HUES64 (cell line): ENCODE measurements around the gene OR11G2. TPM values are rescaled to one million over a fixed set of nuclear protein-coding genes. Genes with fewer than 3 reads are reported as not detected.
"Not testable (repeated sequence)": the region's sequence is repeated elsewhere in the genome, so short reads cannot be mapped to it uniquely, and the experiment has no call there.

Experiments used
- H3K27ac ChIP-seq: 2 replicates; pipeline ENCODE4 v1.7.0; 2013; ENCODE audit warnings: low read depth, low read length, inconsistent platforms
- H3K27me3 ChIP-seq: 2 replicates; pipeline ENCODE4 v1.6.1; 2013; ENCODE audit warnings: mild to moderate bottlenecking, low read length; ENCODE audit not compliant: insufficient read depth
- H3K36me3 ChIP-seq: 2 replicates; pipeline ENCODE4 v1.6.1; 2013; ENCODE audit warnings: mild to moderate bottlenecking, low read length; ENCODE audit not compliant: insufficient read depth
- H3K4me1 ChIP-seq: 2 replicates; pipeline ENCODE4 v1.6.1; 2013; ENCODE audit warnings: mild to moderate bottlenecking, low read length, moderate library complexity; ENCODE audit not compliant: insufficient read depth
- H3K4me3 ChIP-seq: 2 replicates; pipeline ENCODE4 v1.5.1; 2013; ENCODE audit warnings: mild to moderate bottlenecking, low read length, moderate library complexity
- H3K9ac ChIP-seq: 2 replicates; pipeline ENCODE4 v1.6.1; 2013; ENCODE audit warnings: mild to moderate bottlenecking, low read depth, low read length
- H3K9me3 ChIP-seq: 2 replicates; pipeline ENCODE4 v1.6.1; 2013; ENCODE audit warnings: low read depth, low read length; ENCODE audit not compliant: insufficient read depth
- WGBS: fragments of 150-250, 120-280 bp; methylation state at CpG from one replicate; pipeline ENCODE4 v1.1.7; 2013; ENCODE audit warnings: missing lambda C conversion rate; 5-methylcytosine and 5-hydroxymethylcytosine counted together
- polyA plus RNA-seq, 2 experiments: library from polyadenylated mRNA; stranded (reverse); fragments of 50-300 nt; gene quantifications; one replicate each; pipeline ENCODE4 v1.2.3, GENCODE V29; 2013

The OR11G2 gene, protein sequence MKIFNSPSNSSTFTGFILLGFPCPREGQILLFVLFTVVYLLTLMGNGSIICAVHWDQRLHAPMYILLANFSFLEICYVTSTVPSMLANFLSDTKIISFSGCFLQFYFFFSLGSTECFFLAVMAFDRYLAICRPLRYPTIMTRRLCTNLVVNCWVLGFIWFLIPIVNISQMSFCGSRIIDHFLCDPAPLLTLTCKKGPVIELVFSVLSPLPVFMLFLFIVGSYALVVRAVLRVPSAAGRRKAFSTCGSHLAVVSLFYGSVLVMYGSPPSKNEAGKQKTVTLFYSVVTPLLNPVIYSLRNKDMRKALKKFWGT
- polyA plus RNA-seq (2013, experiment 1 of 2): not detected
- polyA plus RNA-seq (2013, experiment 2 of 2): not detected

DNA sequence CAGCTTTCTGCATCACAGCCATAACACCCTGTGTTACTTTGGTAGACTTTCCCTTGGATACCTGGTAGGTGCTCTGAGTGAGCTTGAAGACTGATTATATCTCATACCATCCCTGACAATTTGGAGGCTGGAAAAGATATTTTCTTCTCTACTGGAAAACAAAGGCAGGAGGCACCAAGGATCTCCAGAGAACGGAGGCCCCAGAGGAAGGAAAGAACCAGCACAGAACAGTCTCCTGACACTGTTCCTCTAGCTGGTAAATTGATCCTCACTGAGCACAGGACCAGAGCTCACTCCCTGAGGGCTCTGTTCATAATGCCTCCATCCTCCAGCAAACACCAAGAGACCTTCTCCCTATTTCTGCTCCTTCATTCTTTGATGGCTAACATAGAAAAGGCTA lies at the start of gene OR11G2:
TSS of gene OR11G2 (plus strand) at position 301 of the 400 bp plus-strand sequence. CDS start 6,542 bp downstream, outside the sequence.
- Histone ChIP-seq H3K27me3 (no peaks in the 10 kb centered on the region), H3K9me3 (peaks cover 96% of the 10 kb centered on the region)
- 44% methylated on average over 1 of the region's 1 CpG for WGBS

DNA sequence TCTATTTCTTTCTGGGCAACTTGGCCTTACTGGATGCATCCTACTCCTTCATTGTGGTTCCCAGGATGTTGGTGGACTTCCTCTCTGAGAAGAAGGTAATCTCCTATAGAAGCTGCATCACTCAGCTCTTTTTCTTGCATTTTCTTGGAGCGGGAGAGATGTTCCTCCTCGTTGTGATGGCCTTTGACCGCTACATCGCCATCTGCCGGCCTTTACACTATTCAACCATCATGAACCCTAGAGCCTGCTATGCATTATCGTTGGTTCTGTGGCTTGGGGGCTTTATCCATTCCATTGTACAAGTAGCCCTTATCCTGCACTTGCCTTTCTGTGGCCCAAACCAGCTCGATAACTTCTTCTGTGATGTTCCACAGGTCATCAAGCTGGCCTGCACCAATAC lies 46.8 kb upstream of the OR11G2 start:
- peaks cover 94% of the 10 kb centered on the region for H3K9me3 ChIP-seq
- H3K4me3 ChIP-seq: no peak overlapping the region
- H3K27ac ChIP-seq: no peak overlapping the region
- H3K9ac ChIP-seq: no peak overlapping the region
- no peaks in the 10 kb centered on the region for H3K4me1 ChIP-seq
- no peaks in the 10 kb centered on the region for H3K27me3 ChIP-seq
- no peaks in the 10 kb centered on the region for H3K36me3 ChIP-seq
- WGBS: 66% methylated on average over 7 of the region's 7 CpGs

More for the DNA sequence above, at the start of gene OR11G2:
- H3K27ac ChIP-seq: no peak within 1 kb of the TSS
- no peaks in the 10 kb centered on the region for H3K4me1 ChIP-seq
- H3K4me3 ChIP-seq: no peak within 1 kb of the TSS
- H3K36me3 ChIP-seq: no peaks in the 10 kb centered on the region
- no peak within 1 kb of the TSS for H3K9ac ChIP-seq

DNA sequence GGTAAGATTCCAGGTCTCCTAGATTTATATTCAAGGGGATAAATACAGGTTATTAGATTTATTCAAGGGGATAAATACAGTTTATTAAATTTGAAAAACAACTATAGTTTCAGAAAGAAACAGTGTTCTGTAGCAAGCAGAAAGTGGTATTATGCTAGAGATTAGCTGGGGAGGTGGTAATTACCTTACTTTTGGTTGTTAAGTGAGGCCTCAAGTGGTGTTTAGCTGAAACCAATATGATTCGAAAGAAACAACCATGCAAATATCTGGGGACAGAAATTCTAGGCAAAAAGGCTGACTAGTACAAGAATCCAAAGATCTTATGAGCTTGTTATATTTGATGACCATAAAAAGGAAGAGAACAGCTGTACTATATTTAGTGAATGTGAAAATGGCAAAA lies 45.9 kb upstream of the OR11G2 start:
- Histone ChIP-seq H3K4me1 (no peaks in the 10 kb centered on the region), H3K4me3 (no peak overlapping the region), H3K9me3 (peaks cover 94% of the 10 kb centered on the region), H3K9ac (no peak overlapping the region), H3K36me3 (no peaks in the 10 kb centered on the region), H3K27ac (no peak overlapping the region), H3K27me3 (no peaks in the 10 kb centered on the region)
- WGBS: 77% methylated on average over 1 of the region's 1 CpG

GRCh38 chr14:20164462-20164861 lies 26.2 kb upstream of the OR11G2 start:
- H3K9me3 ChIP-seq: peaks cover 97% of the 10 kb centered on the region
- no peaks in the 10 kb centered on the region for H3K27me3 ChIP-seq
- H3K9ac ChIP-seq: no peak overlapping the region
- H3K4me3 ChIP-seq: no peak overlapping the region
- no peak overlapping the region for H3K27ac ChIP-seq
- H3K36me3 ChIP-seq: no peaks in the 10 kb centered on the region
- no peaks in the 10 kb centered on the region for H3K4me1 ChIP-seq

DNA sequence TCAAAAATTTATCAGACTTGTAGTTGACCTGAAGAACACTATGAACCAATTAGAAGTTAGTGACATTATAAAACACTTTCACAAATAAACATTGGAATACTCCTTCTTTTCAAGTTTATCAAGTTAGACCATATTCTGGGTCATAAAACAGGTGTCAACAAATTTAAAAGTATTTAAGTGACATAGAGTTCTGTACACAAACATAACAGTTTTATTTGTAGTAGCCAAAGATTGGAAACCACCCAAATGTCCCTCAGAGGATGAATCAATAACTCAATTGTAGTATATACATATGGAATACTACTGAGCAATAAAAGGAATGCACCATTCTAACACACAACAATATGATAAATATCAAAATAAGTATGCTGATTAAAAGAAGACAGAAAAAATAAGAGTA lies 23.6 kb upstream of the OR11G2 start:
- H3K4me3 ChIP-seq: no peak overlapping the region
- no peaks in the 10 kb centered on the region for H3K36me3 ChIP-seq
- no peak overlapping the region for H3K27ac ChIP-seq
- H3K4me1 ChIP-seq: no peaks in the 10 kb centered on the region
- H3K9me3 ChIP-seq: peaks cover 89% of the 10 kb centered on the region
- H3K27me3 ChIP-seq: no peaks in the 10 kb centered on the region
- H3K9ac ChIP-seq: no peak overlapping the region

DNA sequence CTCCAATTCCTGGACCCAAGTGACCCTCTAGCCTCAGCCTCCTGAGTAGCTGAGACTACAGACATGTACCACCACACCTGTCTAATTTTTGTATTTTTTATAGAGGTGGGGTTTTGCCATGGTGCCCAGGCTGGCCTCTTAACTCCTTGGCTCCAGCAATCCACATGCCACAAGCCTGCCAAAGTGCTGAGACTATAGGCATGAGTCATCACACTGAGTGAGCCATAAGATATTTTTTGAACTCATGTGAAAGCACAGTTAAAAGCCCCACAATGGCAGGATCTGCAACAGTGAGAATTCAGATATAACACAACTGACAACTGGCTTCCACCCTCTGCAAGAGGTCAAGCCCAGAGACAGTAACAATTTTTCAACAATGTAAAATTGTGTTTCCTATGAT lies 20.8 kb upstream of the OR11G2 start:
- H3K4me1 ChIP-seq, H3K4me3 ChIP-seq, H3K9ac ChIP-seq, H3K27ac ChIP-seq, H3K27me3 ChIP-seq, H3K36me3 ChIP-seq: not testable (repeated sequence)
- peaks cover 81% of the 10 kb centered on the region for H3K9me3 ChIP-seq

GRCh38 chr14:20174205-20174604 lies 16.5 kb upstream of the OR11G2 start:
- not testable (repeated sequence) for H3K27me3 ChIP-seq, H3K4me1 ChIP-seq, H3K4me3 ChIP-seq, H3K27ac ChIP-seq, H3K36me3 ChIP-seq, H3K9ac ChIP-seq
- peaks cover 79% of the 10 kb centered on the region for H3K9me3 ChIP-seq

GRCh38 chr14:20176330-20176729 lies 14.4 kb upstream of the OR11G2 start:
- Histone ChIP-seq H3K4me1 (no peaks in the 10 kb centered on the region), H3K27ac (no peak overlapping the region), H3K4me3 (no peak overlapping the region), H3K36me3 (no peaks in the 10 kb centered on the region), H3K27me3 (no peaks in the 10 kb centered on the region), H3K9ac (no peak overlapping the region), H3K9me3 (peaks cover 85% of the 10 kb centered on the region)
- WGBS: 64% methylated on average over 5 of the region's 6 CpGs

GRCh38 chr14:20177433-20177974 lies 13.2 kb upstream of the OR11G2 start:
- WGBS: 85% methylated on average over 7 of the region's 7 CpGs
- Histone ChIP-seq H3K4me1 (no peaks in the 10 kb centered on the region), H3K9me3 (peaks cover 89% of the 10 kb centered on the region), H3K4me3 (no peak overlapping the region), H3K27me3 (no peaks in the 10 kb centered on the region), H3K27ac (no peak overlapping the region), H3K36me3 (no peaks in the 10 kb centered on the region), H3K9ac (no peak overlapping the region)

GRCh38 chr14:20179218-20179617 lies 11.5 kb upstream of the OR11G2 start:
- Histone ChIP-seq H3K36me3 (no peaks in the 10 kb centered on the region), H3K9ac (no peak overlapping the region), H3K9me3 (peaks cover 92% of the 10 kb centered on the region), H3K27ac (no peak overlapping the region), H3K27me3 (no peaks in the 10 kb centered on the region), H3K4me3 (no peak overlapping the region), H3K4me1 (no peaks in the 10 kb centered on the region)
- WGBS: 58% methylated on average over 5 of the region's 5 CpGs

- no peaks in the 10 kb centered on the region for H3K4me1 ChIP-seq
- no peak overlapping the region for H3K9ac ChIP-seq
- no peaks in the 10 kb centered on the region for H3K27me3 ChIP-seq
- H3K4me3 ChIP-seq: no peak overlapping the region
- H3K9me3 ChIP-seq: peaks cover 96% of the 10 kb centered on the region
- 79% methylated on average over 2 of the region's 2 CpGs for WGBS
- H3K27ac ChIP-seq: no peak overlapping the region
- no peaks in the 10 kb centered on the region for H3K36me3 ChIP-seq
Observed at GRCh38 chr14:20179880-20180279, 10.8 kb upstream of the OR11G2 start.

GRCh38 chr14:20180486-20180885 lies 10.2 kb upstream of the OR11G2 start:
- no peaks in the 10 kb centered on the region for H3K4me1 ChIP-seq
- no peak overlapping the region for H3K4me3 ChIP-seq
- 83% methylated on average over 2 of the region's 2 CpGs for WGBS
- H3K27ac ChIP-seq: no peak overlapping the region
- H3K9me3 ChIP-seq: peaks cover 92% of the 10 kb centered on the region
- H3K36me3 ChIP-seq: no peaks in the 10 kb centered on the region
- no peaks in the 10 kb centered on the region for H3K27me3 ChIP-seq
- H3K9ac ChIP-seq: no peak overlapping the region
